MM.1S (cell line): Measurements from ENCODE around the gene SYNE1.

Experiments
- CTCF ChIP-seq: fragments of 300-600 bp; sonication (generic); IDR thresholded peaks from 2 replicates; pipeline ENCODE4 v1.5.1; 2016; ENCODE audit warnings: antibody characterized with exemption, low read length, mixed read lengths
- EZH2 ChIP-seq: fragments of 300-600 bp; sonication (generic); optimal IDR thresholded peaks from 2 replicates; pipeline ENCODE3; 2017; ENCODE audit warnings: low read depth, mild to moderate bottlenecking, antibody characterized with exemption, low read length, mixed read lengths

GRCh38 chr6:152167641-152168603 is 469.2 kb downstream of the SYNE1 start:
- no peak for TF ChIP-seq CTCF
- TF ChIP-seq EZH2: no peak
